RPMI8226 (cell line): ENCODE data around the gene FAAP100.

ENCODE experiments used
- DNase-seq: peaks from one replicate; pipeline ENCODE4 v3.0.0-alpha.2; 2015

The FAAP100 gene

GRCh38 chr17:81509972-81510784 lies 42.0 kb downstream of the FAAP100 start:
- no peak for DNase-seq

DNA sequence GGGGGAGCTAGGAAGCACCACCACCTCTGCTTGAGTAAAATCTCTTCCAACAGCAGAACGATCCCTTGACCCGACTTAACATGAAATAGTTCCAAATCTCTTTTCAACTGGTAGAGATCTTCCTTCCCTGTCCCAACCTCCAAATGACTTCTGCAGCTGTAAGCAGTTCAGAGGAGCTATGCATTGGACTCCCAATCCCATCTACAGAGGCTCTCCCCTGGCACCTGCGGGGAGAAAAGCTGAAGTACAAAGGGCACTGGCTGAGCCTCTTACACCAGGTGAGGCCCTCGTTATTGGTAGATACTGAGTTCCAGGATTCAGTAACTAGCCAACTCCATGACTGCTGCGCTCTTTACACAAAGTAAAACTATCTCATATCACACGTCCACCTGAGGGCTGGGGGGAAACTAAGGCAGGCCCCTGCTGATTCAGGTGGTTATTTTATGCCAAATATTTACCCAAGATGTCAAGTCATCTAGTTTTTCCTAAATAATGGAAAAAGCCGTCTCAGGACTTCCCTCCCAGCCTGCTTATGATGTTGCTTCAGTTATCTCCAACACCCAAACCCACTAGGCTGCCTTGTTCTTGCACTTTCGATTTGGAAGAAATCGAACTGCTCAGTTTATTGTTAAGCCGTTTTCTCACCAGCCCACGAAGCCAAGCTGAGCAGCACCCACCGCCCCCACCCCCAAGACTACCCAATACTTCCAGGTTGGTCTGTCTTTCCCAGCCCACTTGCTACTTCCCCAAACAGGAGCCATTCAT lies 42.8 kb downstream of the FAAP100 start:
- DNase-seq = peak; percentile 48

DNA sequence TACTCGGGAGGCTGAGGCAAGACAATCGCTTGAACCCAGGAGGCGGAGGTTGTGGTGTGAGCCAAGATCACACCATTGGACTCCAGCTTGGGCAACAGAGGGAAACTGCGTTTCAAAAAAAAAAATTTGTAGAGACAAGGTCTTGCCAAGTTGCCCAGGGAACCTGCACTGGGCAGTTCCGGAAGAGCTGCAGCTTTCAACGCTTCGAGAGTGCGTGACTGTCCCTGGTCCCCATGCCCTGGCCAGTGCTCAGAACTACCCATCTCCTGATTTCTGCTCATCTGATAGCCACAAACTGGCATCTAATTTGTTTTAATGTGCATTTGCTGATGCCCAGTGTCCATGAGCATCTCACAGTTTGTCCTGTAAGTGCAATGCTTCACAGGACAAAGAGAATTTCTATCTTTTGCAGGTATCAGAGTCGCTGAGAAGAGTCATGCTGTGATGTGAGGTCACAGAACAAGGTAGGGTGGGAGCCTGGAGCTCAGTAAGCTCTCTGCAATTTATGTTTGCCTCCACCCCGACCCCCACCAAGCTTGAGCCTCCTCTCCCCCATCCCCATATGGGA lies 43.4 kb downstream of the FAAP100 start:
- no peak for DNase-seq

DNA sequence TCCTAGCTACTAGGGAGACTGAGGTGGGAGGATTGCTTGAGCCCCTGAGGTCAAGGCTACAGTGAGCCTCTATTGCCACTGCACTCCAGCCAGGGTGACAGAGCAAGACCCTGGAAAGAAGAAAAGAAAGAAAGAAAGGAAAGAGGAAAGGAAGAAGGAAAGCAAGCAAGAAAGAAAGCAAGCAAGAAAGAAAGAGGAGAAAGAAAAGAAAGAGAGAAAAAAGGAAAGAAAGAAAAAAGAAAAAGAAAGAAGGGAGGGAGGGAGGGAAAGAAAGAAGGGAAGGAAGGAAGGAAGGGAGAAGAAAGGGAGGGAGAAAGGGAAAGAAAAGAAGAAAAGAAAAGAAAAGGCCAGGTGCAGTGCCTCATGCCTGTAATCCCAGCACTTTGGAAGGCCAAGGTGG lies 48.5 kb downstream of the FAAP100 start:
- no peak for DNase-seq

DNA sequence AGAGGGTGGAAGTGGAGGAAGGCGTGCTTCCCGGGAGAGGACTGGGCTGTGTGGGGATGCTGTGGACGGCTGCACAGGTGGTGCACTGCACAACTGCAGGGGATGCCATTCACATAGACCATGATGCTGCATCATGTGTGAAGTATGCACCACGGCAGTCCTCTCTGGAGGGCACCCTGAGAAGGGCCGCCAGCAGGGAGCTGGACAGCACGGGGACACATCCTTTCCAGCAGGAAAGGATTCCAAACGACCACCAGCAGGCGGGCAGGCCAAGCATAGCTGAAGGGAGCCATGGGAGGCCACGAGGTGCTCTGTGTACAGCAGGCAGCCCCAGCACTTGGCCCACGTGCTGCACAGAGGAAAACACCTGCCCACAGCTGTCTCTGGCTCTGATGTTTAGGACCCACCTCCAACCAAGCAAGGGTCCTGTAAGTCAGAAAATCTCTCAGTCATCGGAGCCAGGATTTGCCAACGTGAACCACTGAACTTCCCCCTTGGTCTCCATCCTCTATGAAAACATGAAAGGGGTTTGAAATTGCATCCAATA lies 49.6 kb downstream of the FAAP100 start:
- DNase-seq = no peak

DNA sequence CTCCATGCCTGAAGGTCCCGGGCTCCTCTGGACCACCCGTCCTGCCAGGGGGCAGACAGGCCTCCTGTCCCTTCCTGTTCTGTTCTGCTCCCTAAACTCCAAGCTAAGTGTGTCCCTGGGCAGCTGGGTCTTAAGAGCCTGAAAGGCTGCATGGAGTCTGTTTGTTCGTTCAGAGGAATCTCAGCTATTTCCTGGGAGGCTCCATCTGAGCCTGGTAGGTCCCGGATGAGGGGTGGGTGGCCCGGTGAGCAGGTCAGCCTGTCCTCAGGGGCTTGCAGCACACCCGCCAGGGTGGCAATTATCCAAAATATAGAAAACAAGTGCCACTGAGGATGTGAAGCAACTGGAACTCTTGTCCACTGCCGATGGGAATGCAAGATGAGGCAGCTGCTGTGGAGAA lies 52.1 kb downstream of the FAAP100 start:
- DNase-seq = no peak

DNA sequence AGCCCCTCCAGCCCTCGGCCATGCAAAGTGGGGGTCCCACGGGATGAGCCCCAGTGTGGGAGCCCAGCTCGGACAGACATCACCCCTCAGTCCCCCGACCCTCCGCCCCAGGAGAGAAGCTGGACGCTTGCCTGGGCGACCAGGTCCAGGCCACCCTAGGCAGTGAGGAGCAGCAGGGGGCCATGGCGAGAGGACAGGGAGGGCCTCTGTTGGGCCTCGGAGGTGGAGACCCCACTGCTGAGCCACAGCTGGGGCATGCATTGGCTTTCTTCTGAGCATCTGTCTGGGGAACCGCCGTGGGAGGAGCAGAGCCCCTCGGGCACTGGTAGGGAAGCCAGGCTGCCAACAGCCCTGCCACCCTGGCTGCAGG lies 52.6 kb downstream of the FAAP100 start:
- DNase-seq = no peak

- DNase-seq = no peak
These were observed 53.1 kb downstream of the FAAP100 start for GRCh38 chr17:81498953-81499600.

GRCh38 chr17:81494626-81495377 lies 57.4 kb downstream of the FAAP100 start:
- DNase-seq = peak; percentile 56

DNA sequence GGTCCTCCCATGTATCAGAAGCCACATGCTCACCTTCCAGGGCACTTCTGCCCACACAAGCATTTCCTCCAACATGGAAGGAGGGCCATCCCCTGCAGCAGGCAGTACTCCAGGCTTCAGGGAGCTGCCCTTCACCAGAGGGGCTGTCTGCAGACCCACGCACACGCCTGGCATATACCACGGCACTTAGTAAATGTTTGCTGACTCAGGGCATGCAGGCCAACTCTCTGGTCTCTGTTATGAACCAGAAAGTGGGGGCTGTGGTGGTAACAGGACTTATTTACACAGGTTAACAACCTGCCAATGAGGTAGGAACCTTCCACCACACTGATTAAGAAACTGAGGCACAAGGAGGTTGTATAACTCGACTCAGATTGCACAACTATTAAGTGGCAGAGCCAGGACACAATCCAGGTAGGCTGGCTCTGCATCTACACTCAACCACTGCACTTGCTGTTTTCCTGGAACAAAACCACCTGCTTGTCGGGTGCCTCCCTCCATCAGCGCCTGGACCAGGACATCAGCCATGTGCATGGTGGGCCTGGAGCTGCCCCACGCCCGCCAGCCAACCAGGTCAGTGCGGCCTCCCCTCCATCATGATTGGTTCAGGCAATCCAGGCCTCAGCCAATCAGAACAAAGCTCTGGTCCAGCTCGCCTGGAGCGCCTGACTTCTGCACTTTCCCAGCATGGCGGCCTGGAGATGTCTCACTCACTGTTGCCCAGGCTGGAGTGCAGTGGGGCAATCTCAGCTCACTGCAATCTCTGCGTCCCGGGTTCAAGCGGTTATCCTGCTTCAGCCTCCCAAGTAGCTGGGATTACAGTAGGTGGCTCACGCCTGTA lies 58.7 kb downstream of the FAAP100 start:
- DNase-seq = no peak

DNA sequence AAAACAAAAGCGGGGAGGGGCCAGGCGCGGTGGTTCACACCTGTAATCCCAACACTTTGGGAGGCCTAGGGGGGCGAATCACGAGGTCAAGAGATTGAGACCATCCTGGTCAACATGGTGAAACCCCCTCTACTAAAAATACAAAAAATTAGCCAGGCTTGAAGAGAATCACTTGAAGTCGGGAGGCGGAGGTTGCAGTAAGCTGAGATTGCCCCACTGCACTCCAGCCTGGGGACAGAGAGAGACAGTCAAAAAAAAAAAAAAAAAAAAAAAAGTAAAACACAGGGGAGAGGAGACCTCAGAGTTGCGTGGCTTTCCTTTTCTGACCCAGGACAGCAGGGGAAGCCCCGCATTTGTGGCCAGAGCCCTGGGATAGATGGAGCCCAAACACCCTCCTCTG lies 59.4 kb downstream of the FAAP100 start:
- no peak for DNase-seq

- DNase-seq = no peak
These were observed 60.0 kb downstream of the FAAP100 start for GRCh38 chr17:81492202-81492601.

DNA sequence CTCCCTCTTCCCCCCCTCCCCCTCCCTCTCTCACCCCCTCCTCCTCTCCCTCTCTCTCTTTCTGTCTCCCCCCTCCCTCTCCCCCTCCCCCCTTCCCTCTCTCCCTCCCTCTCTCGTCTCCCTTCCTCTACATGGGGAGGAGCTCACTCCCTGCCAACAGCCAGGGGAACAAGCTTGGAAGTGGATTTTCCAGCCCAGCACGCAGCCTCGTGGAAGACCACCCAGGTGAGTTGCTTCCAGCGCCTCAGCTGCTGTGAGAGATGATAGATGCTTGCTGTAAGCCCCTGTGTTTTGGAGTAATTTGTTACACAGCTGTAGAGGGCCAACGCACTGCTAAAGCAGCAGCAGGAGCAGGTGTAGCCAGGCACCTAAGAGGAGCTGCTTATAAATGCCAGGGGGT lies 60.4 kb downstream of the FAAP100 start:
- DNase-seq = no peak

DNA sequence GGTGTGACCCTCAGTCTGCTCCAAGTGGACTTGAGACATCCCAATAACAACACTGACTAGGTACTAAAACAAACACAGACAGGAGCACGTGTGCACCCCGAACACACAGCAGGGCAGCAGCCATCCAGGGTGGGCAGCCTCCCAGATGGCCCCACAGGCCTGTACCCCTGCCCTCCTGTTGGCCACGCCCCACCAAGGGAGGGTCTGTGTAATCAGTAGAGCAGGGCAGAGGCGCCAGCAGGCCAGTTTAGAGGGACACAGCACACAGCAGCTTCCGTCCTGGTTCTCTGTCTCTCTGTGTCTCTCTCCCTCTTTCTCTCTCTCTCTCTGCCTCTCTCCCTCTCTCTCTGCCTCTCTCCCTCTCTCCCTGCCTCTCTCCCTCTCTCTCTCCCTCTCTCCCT lies 61.0 kb downstream of the FAAP100 start:
- no peak for DNase-seq

DNA sequence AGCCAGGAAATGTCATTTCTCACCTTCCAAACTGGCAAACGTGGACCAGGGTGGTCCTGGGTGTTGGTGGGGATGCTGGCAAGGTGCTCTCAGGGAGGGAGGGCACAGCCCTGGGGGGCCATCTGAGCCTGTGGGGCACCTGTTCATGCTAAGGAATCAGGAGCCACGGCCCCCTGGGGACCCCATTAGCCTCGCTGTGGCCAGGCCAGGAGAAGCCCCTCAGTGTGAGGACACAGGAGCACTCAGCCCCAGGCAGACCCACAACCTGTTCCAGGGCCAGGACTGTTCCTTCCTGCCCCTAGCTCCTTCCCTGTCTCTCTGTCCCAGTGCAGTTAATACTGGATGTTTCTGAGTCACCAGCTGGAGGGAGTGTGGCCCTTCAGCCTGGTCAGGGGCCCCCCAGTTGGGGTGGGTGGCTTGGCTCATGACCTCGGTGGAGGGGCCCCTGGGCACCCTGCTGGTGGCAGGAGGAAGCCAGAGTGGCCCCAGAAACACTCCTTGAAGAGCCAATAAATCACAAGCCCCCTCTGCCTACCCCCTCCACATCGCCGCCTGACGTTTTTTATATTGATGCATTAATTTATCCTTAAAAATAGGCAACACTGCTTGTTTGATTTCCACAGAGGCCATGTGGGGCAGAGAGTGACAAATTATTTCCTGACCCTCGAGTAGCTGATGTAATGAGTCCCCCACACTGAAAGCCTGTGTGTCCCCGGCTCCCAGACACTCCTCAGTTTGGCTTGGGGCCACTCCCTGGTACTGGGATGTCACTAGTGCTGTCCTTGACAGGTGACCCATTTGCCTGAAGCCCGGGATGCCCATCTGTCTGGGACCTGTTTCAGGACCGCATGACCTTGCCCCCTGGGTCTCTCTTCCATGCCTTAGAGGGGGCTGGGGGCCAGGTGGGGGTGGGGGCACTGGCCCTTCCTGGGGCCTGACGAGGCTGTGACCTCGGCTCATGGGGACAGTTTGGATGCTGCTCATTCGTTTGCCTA lies 61.9 kb downstream of the FAAP100 start:
- no peak for DNase-seq
